Measurements from ENCODE around the gene SERPIND1. TPM values are rescaled to one million over a fixed set of nuclear protein-coding genes. Genes with fewer than 3 reads are reported as not detected.

The SERPIND1 gene
- total and polyA plus RNA-seq, 10 of the 15 experiments (the other 5 are each of a cell fraction or from before 2014, with no cell fraction given): 0.08 to 0.85 (median 0.38) TPM; not detected in 1

- in situ Hi-C loops (cut with MboI) (no loop called here), intact Hi-C loops (cut with micrococcal nuclease; ENCODE audit: unreplicated experiment) (no loop called here)
- Histone ChIP-seq H3K9me3 (replicated peaks; ENCODE audit: control insufficient read depth, insufficient read depth, low read length) (no peaks in the 10 kb centered on the region), H3K9ac (ENCODE audit: control insufficient read depth, insufficient read depth, low read length) (no peak overlapping the region), H2AFZ (ENCODE audit: control insufficient read depth, low read depth, low read length) (no peak overlapping the region), H3K4me1 (ENCODE audit: control insufficient read depth, insufficient read depth, low read length) (no peaks in the 10 kb centered on the region), H3K79me2 (ENCODE audit: control insufficient read depth, insufficient read depth, low read length) (no peaks in the 10 kb centered on the region), H3K27me3 (replicated peaks in 1 of 2; ENCODE audit: control insufficient read depth in 2 of 2, insufficient read depth in 2 of 2, low read length in 1 of 2) (no peaks in the 10 kb centered on the region), H3K4me2 (ENCODE audit: control insufficient read depth, insufficient read depth) (no peak overlapping the region), H3K36me3 (ENCODE audit: control insufficient read depth in 2 of 2, insufficient read depth in 2 of 2, low read length in 1 of 2) (peaks cover 10 to 19% of the 10 kb centered on the region in 2 experiments; a peak in 3 of 4 replicates), H3K4me3 (no peak overlapping the region), H4K20me1 (ENCODE audit: control insufficient read depth, insufficient read depth) (no peaks in the 10 kb centered on the region), H3K27ac (ENCODE audit: control insufficient read depth, insufficient read depth) (no peak overlapping the region)
- ATAC-seq (no peak), FAIRE-seq (no peak), DNase-seq (ENCODE audit: low read depth, low spot score) (no peak)
- TF ChIP-seq YBX1 (IDR thresholded peaks at IDR 0.05) (no peak), SRF (IDR thresholded peaks at IDR 0.05; ENCODE audit: low read depth in 2 of 2, low read length in 2 of 2) (no peak), CHD2 (IDR thresholded peaks at IDR 0.05; ENCODE audit: borderline replicate concordance, low read depth, low read length) (no peak), STAT3 (IDR thresholded peaks at IDR 0.05; ENCODE audit: low read depth, low read length) (no peak), SIX5 (IDR thresholded peaks at IDR 0.05; ENCODE audit: low read depth, low read length, severe bottlenecking) (no peak), CHD1 (IDR thresholded peaks at IDR 0.05; ENCODE audit: low read depth, low read length) (no peak), TARDBP (IDR thresholded peaks at IDR 0.05; ENCODE audit: borderline replicate concordance) (no peak), FOXM1 (IDR thresholded peaks at IDR 0.05; ENCODE audit: low read depth, low read length) (no peak), SKIL (IDR thresholded peaks at IDR 0.05; ENCODE audit: low read depth, poor library complexity, severe bottlenecking) (no peak), RBBP5 (conservative IDR thresholded peaks at IDR 0.05) (no peak), RELB (IDR thresholded peaks at IDR 0.05; ENCODE audit: low read depth) (no peak), BMI1 (IDR thresholded peaks at IDR 0.05; ENCODE audit: borderline replicate concordance) (no peak), HDGF (IDR thresholded peaks at IDR 0.05) (no peak), POLR2AphosphoS2 (IDR thresholded peaks at IDR 0.05; ENCODE audit: low read depth, low read length) (no peak), RCOR1 (conservative IDR thresholded peaks at IDR 0.05; ENCODE audit: low read depth, low read length) (no peak), KDM1A (IDR thresholded peaks at IDR 0.05; ENCODE audit: borderline replicate concordance) (no peak), KAT2A (conservative IDR thresholded peaks at IDR 0.05; ENCODE audit: control insufficient read depth, low read depth, low read length) (no peak), DPF2 (IDR thresholded peaks at IDR 0.05) (no peak)
- ChIA-PET CTCF (interaction anchor here (1.2 to 1.6 kb wide), 3 partner anchors 8 to 19 kb away, joined by 4 to 6 read pairs (median 5); no protein-coding TSS in a partner anchor), RAD21 (ENCODE audit: unreplicated experiment) (no interaction called here), POLR2A (no interaction called here), SMC1A (ENCODE audit: uncharacterized antibody, unreplicated experiment) (interaction anchor here (0.9 to 1.0 kb wide), 2 partner anchors 12 to 14 kb away, joined by 3 read pairs; no protein-coding TSS in a partner anchor)
- WGBS (ENCODE audit: insufficient coverage, insufficient replicate concordance, low lambda C conversion rate, missing lambda C conversion rate): 98% methylated on average over 10 of the region's 10 CpGs
- no TSS peak for BruUV-seq (replicated peaks)
Observed at GRCh38 chr22:20764729-20765128, 9.2 kb upstream of the SERPIND1 start.

Data from GM12878 (cell line).